D721Med (cell line): ENCODE measurements around the gene LMNA.
"Not testable (repeated sequence)": the region's sequence is repeated elsewhere in the genome, so short reads cannot be mapped to it uniquely, and the experiment has no call there.

Source experiments
- DNase-seq: peaks from one replicate; pipeline ENCODE4 v3.0.0; 2011; ENCODE audit warnings: low spot score; ENCODE audit not compliant: insufficient read length
- FAIRE-seq: peaks from 2 replicates; lab custom pipeline; 2011; peaks lifted over from hg19 to GRCh38; lab: Jason Lieb, UNC
- CTCF ChIP-seq: IDR thresholded peaks from 2 replicates; pipeline ENCODE4 v1.5.1; 2012; ENCODE audit warnings: mild to moderate bottlenecking, control low read depth; ENCODE audit not compliant: insufficient read depth; ENCODE audit errors: missing control alignments

Gene LMNA

GRCh38 chr1:156123356-156124196, 9.1 kb downstream of the LMNA start:
- FAIRE-seq: no peak
- peak; percentile 79 for DNase-seq
- TF ChIP-seq CTCF: peak; percentile 3

- FAIRE-seq: no peak
- TF ChIP-seq CTCF: no peak
- DNase-seq: no peak
Observed at GRCh38 chr1:156124557-156125483, 10.3 kb downstream of the LMNA start.

GRCh38 chr1:156125544-156125943, 11.0 kb downstream of the LMNA start:
- not testable (repeated sequence) for FAIRE-seq, DNase-seq

- TF ChIP-seq CTCF: peak; percentile 36
- DNase-seq (no peak), FAIRE-seq (no peak)
Observed at GRCh38 chr1:156126043-156126629, 11.6 kb downstream of the LMNA start.

GRCh38 chr1:156126630-156127534, 12.4 kb downstream of the LMNA start:
- no peak for TF ChIP-seq CTCF
- FAIRE-seq (no peak), DNase-seq (no peak)

GRCh38 chr1:156128308-156128653, 13.8 kb downstream of the LMNA start:
- DNase-seq (no peak), FAIRE-seq (no peak)
- TF ChIP-seq CTCF: no peak
